Left forelimb (tissue), 1 donor: ENCODE results near the gene UPK3A.
"Not testable (repeated sequence)": the region's sequence is repeated elsewhere in the genome, so short reads cannot be mapped to it uniquely, and the experiment has no call there.

Source experiments
- DNase-seq: peaks from one replicate; pipeline ENCODE4 v3.0.0-alpha.2; 2018; ENCODE audit warnings: low spot score

Gene UPK3A

DNA sequence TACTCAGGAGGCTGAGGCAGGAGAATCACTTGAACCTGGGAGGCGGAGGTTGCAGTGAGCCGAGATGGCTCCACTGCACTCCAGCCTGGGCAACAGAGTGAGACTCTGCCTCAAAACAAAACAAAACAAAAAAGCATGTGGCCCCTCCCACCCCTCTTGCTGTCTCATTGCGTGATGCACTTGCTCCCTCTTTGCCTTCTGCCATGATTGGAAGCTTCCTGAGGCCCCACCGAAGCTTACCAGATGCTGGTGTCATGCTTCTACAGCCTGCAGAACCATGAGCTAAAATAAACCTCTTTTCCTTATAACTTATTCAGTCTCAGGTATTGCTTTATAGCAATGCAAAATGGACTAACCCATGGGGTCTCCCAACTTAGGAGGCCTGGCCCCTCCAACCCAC is 26.8 kb upstream of the UPK3A start:
- not testable (repeated sequence) for DNase-seq

DNA sequence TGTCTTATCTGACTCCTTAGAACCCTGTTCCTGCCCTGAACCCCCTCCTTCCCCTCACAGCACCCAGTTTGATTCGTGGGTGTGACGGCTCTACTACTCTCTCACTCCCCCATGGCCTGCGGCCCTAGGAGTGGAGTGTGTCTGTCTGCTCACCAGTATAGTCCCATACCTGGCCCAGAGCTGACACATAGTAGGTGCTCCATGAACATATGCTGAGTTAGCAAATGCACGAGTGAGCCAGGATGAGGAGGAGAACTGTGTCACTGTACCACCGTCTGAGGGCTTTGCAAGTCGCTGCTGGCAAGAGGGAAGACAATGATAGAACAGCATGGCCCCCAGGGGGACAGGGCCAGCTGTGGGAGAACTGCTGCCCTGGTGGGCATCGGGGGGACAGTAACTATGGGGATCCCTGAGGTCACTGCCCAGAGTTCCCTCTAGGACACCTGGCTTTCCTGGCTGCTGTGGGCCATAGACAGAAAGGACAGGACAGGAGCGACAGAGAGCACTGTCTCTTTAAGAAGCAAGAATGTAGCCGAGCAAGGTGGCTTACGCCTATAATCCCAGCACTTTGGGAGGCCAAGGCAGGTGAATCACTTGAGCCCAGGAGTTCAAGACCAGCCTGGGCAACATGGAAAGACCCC is 24.9 kb upstream of the UPK3A start:
- no peak for DNase-seq

DNA sequence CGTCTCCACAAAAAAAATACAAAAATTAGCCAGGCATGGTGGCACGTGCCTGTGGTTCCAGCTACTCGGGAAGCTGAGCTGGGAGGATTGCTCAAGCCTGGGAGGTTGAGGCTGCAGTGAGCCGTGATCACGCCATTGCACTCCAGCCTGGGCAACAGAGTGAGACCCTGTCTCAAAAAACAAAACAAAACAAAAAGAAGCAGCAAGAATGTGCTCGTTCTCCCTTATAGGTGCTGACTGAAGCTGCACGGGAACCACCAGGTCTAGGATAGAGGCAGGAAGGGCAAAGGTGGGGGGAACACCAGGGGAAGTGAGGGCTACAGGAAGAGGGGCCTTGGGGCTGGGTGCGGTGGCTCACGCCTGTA is 24.4 kb upstream of the UPK3A start:
- DNase-seq = not testable (repeated sequence)

DNA sequence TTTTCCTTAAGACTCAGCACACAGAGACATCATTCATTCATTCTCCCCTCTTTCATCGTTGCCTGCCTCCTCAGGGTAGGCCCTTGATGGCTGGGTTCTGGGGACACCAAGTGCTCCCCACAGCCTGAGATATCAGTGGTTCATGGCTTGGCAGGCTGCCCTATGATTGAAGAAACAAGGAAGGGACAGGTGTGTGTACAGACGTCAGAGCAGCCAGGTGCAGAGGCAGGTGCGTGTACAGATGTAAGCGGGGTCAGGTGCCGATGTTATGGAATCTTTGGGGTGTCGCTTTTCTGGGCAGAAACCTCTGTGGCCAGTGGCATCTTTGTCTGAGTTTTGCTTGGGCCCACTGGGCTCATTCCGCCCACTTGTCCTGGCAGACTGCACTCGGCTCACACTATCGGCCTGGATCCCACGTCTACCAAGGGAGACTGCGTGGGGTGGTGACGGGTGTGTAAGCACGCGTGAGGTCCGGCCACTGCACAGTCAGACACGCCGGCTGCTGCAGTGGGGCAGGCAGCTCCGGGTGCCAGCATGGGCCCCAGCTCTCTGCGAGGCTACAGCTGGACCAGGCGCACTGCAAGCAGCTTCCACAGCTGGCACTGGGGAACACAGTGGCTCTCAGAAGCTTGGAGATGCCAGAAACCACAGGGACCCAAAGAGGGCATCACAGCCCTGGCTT is 23.2 kb upstream of the UPK3A start:
- DNase-seq = no peak

DNA sequence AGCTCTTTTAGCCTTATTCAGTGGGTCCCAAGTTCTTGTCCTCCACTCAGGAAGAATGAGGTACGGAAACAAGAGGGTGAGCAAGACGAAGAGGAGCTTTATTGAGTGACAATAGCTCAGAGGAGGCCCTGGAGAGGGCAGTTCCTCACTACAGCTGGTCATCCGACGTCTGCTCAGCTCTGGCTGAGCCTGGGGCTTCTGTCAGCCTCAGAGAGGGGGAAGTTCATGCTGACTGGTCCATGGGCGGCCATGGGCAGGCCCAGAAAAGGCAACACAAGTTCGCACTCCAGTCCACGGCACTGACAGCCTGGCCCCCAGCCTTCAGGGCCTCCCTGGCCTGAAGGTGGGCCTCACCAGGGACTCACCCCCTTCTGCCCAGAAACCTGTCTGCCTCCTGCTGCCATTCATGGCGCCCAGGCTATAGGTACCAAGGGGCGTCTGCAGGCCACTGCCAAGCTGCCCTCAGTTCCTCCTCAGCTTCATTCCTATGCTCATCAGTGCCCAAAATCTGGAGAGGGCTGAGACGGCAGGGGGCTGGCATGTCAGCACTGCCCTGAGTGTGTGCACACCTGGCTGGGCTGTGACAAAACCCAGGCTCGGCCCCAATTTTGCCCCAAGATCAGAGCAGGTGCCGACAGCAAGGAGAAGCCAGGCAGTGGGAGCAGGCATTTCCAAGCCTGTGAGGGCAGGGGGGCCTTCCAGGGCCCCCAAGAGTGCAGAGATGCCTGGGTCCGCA is 22.4 kb upstream of the UPK3A start:
- DNase-seq = no peak

DNA sequence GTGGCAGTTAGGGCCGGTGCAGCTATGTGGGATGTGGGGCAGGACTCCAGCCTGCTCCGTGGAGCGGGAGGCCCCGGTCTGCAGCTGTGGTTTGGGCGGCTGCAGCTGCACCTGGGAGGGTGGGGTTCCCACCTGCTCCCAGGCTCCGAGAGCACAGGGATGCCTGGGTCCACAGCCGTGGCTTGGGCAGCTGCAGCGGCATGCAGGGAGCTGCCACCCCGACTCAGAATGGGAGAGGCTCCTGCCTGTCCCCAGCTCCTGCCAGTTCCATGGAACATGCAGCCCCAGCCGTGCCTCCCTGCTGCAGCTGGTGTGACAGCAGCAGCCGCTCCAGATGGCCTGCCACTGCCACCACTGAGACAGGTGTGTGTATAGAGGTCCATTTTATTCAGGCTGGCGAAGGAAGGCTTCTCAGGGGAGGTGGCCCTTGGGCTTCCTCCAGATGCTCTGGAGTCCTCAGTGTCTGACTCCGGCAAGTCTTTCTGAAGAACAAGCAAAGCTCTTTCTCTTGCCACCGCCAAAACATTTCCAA is 21.8 kb upstream of the UPK3A start:
- DNase-seq = no peak

DNA sequence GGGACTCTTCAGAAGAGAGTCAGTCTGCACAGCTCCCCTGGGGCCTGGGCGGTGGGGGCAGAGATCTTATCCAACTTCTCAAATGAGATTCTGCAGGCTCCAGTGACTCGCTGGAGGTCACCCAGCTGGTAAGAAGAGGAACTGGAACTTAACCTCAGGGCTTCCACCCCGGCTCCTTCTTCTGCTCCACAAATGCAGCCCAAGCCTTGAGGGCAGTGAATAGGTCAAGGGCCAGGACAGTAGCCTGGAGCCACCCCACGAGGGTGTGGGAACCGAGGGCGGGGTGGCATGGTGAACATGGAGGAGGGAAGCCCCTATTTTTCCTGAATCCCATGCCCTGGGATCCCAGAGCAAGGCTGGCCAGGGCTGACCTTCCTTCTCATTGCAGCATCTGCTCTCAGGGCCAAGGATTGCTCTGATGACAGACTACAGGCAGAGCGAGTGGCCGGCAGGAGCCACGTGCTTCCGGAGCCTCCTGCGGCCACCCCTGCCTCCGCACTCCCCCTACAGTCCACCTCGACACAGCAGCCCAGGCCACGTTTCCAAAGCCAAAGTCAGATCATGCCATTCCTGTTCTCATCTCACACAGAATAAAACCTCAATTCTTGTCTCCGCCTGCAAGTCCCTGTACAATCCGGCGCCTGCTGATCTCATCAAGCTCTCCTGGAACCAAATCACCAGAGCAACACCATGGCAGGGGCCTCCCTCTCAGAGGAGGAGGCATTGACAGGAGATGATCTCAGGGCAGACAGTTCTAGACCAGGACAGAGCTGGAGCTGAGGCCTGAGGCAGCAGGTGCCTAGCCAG is 21.1 kb upstream of the UPK3A start:
- no peak for DNase-seq

DNA sequence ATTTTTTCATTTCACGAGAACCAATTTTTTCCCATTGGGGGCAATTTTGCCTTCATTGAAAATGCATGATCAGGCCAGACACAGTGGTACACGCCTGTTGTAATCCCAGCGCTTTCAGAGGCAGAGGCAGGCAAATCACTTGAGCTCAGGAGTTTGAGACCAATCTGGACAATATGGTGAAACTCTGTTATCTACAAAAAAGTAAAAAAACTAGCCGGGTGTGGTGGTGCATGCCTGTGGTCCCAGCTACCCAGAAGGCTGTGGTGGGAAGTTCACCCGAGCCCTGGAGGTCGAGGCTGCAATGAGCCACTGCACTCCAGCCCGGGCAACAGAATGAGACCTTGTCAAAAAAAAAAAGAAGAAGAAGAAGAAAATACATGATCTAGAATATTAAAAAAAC is 19.2 kb upstream of the UPK3A start:
- DNase-seq = no peak

DNA sequence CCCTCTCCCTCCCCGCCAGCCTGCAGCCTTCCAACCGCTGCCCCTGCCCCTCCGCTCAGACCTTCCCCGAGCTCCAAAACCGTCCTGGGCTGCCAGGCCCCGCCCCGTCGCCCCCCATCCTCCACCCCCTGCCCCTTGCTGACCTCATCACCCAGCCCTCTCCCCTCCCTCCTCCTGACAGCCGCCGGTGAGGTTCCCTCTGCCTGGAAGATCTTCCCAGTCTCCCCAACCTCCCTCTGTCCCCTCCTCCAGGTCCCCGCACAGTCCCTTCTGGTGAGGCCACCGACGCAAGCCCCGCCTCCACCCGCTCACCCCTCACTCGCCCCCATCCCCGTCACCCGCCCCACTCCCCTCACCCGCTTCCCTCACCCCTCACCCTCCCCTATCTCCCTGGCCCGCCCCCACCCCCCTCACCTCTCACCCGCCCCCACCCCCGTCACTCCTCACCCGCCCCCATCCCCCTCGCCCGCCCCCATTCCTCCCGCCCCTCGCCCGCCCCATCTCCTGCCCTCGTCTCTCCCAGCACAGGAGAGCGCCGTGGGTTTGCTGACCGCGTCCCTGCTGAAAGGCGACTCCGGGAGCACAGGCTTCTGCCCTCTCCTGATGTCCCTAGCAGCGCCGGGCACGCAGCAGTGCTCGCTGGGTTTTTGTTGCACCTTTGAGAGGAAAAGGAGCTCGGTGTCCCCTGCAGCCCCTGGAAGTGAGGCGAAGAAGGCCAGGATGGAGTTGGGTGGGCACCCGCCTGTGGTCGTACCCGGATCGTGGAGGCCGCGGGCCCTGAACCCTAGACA is 16.4 kb upstream of the UPK3A start:
- DNase-seq = no peak

DNA sequence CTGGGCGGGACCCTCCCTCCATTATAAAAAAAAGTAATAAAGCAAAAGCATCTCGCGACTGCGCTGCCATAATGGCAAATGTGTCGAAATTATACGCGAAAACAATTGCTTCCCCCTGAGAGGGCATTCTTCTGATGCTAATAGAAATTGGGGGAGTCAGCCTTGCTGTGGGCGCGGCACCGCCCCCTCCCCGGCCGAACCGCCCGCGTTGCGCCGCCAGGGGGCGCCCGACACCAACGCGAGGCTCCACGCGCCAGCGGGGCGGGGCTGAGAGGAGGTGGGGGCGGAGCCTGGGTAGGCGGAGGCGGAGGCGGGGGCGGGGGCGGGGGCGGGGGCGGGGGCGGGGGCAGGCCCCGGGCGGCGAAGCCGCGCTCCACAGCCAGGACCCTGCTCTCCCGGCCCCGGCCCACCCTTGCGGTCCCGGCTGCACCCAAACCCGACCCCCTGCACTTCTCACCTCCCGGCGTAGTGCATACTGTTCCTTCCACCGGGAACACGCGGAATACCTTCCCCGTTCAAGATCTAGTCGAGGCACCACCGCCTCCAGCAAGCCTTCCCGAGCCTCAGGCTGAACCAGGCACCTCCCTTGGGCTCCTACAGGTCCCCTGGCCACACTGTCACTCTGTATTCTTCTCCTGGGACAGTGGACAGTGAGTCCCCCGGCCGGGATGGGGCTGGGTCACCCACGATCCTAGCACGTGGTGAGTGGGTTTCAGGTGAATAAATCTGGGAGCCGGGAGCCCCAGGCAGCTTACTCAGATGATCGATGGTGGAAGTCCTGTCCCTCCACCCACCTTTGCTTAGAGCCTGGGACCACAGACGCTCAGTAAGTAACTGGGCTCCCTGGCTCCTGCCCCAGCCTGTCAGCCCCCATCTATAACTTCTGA is 15.5 kb upstream of the UPK3A start:
- peak; percentile 92 for DNase-seq

DNA sequence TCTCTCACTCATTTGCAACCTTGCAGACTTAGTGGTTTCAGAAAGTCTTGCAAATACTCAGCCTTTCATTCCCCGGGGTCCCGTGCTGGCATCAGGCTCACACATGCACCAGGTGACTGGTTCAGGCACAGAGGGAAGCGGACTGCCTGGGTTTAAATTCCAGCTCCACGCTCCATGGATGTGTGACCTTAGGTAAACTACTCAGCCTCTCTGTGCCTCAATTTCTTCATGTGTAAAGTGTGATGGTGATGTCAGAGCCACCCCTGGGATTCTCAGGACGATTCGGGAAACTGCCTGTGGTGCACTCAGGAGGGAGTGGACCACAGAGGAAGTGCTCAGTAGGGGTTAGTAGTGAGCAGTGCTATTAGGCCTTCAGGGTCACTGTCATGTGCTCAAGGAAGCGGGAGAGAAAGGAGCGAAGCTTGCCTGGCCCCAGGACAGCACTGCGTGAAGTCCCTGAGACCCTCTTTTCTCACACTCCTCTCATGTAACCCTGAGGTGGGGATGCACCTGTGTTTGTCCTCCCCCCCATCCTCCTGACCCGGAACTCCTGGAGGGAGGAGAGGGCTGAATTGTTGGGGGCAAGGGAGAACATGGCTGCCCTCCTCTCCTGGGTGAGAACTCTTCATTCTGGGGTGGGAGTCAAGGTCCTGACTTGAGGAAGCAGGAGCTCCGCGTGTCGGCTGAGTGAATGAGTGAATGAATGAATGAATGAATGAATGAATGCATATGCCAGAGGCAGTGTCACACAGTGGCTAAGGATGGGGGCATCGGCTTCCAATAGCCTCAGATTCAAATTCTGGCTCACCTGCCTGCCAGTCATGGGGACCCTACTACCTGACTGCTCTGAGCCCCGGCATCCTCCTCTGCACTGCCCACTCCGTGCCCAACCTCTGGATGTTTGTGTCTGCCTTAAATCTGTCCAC is 14.4 kb upstream of the UPK3A start:
- no peak for DNase-seq

DNA sequence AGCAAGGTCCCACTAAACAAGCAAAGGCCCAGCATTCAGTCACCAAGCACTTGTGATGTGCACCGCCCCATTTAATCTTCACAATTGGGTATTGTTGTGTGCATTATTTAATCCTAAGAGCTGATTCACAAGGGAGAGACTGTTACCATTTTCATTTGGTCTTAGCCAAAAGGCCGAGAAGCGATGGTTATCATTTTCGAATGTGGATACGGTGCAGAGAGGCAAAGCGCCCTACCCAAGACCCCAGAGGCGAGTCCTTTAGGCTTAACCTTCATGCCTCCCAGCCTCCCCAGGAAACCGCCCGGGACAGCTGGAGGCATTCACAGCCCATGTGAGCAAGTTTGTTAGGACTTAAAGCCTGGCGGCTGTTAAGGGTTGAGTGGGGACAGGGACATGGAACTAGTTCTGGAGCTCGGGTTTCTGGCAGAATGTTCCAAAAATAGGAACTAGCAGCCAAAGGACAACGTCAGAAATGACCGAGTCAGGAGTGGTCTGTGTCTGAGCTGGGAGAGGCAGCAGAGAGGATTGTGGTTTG is 13.0 kb upstream of the UPK3A start:
- no peak for DNase-seq

DNA sequence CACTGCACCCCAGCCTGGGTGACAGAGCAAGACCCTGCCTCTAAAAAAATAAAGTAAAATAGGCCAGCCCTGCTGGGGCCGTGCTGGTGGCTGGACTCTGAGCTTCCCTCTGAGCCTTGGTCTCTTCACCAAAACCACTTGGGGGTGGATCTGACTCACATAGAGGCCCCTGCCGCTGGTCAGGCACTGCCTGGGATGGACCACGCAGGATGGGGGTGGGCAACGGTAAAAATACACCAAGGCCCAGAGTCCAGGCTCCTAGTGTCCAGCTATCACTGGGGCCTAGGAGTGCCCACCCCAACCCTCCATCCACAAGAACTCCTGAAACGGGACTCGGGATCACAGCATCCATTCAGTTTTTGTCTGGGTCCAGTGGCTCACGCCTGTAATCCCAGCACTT is 12.3 kb upstream of the UPK3A start:
- no peak for DNase-seq

DNA sequence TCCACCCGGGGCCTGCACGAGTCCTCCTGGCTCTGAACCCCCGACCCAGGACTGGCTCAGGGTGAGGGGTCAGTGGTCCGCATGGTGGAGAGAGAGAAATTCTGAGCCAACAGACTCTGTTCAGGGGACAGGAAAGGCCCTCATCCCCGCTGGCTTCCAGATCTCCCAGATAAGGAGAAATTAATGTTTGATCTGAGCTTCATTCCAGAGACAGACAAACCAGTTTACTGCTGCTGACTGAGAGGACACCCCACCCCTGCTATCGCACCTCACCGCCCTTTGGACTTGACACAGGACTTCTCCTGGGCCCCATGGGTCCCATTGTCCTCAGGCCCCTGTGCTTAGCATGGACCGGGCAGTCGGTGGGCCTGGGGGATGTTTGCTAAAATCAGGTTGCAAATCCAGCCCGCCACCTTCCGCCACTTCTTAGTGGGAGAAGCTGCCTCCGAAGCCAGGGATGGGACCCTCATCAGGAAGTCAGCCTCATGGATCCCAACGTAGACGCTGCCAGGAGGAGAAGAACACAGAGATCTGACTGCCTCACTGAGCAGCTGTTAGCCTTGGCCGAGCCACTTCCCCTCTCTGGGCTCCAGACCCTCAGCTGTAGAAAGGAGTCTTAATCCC is 11.2 kb upstream of the UPK3A start:
- no peak for DNase-seq

DNA sequence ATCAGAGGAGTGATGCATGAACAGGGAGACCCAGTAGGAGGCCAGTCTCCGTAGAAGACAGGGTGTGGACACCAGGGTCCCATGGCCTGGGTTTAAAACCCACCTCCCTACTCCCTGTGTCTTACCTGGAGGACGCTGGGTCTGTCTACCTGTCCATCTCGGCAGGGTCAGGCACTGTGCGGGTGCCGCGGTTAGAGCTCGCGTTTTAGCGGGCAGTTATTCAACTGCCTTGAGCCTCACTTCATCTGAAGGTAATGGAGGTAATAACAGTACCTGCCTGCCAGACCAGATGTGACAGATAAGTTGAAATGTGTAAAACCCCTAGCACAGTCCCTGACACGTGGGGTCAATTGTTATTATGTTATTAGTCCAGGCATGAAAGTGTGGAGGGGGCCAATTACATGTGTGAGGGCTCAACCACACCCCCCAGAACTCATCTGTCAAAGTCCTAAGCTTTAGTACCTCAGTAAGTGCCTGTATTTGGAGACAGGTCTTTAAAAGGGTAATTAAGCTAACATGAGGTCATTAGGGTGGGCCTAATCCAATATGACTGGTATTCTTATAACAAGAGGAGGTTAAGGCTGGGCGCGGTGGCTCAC is 8.1 kb upstream of the UPK3A start:
- no peak for DNase-seq

DNA sequence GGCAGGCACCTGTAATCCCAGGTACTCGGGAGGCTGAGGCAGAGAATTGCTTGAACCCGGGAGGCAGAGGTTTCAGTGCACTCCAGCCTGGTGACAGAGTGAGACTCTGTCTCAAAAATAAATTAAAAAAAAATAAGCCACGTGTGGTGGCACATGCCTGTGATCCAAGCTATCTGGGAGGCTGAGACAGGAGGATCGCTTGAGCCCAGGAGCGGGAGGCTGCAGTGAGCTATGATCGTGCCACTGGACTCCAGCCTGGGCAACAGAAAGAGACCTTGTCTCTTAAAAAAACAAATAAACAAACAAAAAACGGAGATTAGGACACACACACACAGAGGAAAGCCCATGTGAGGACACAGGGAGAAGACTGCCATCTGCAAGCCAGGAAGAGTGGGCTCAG is 7.0 kb upstream of the UPK3A start:
- DNase-seq = not testable (repeated sequence)

DNA sequence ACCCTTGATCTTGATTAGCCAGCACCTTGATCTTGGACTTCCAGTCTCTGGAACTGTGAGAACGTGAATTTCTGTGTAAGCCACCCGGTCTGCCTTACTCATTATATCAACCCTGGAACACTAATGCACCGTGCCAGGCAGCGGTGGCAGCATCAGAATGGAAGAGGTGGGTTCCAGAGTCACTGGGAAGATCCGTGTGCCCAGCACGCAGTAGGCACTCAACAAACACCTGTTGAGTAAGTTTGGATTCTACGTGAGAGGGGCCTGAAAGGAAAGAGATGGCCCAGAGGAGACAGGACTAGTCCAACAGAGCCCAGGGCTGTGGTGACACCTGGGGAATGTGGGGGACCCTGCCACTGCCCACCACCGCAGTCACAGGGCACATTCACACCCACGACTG is 6.6 kb upstream of the UPK3A start:
- DNase-seq = no peak

DNA sequence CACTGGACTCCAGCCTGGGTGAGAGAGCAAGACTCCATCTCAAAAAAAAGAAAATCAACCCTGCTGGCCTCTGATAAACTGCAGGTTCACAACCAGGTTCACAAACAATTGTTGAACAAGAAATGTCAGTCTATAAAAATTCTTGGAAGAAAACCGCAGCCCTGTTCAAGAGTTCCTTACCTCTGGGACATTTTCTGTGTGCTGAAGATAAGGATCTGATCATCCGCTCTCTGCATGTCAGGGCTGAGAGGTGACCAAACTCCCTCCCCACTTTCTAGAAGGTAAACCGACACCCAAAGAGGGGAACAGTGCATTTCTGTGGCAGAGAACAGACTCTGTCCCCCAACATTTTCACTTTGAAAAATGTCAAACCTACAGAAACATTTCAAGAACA is 4.2 kb upstream of the UPK3A start:
- DNase-seq = no peak
